HCT116 (cell line): ENCODE measurements around the gene DCTN4. TPM values are rescaled to one million over a fixed set of nuclear protein-coding genes. Genes with fewer than 3 reads are reported as not detected.

Experiments used
- ATAC-seq: fragments of 200-7000 bp; cut with Tn5 transposase; 2 replicates; pipeline ENCODE4 v1.9.1; 2020; ENCODE audit warnings: mild to moderate bottlenecking, moderate library complexity
- BruUV-seq: library from RNA; stranded (reverse); fragments of 400-500 nt; replicated peaks from 2 replicates; lab custom pipeline; 2021; lab: Mats Ljungman, UMichigan
- CTCF ChIA-PET: fragments of 300-600 bp; sonication (Branson Sonifier 250); formaldehyde crosslinking; loops from one replicate; lab custom pipeline; 2021; ENCODE audit warnings: antibody characterized with exemption; lab: Charles Lee
- POLR2A ChIA-PET: fragments of 300-600, 350-600 bp; sonication (Branson Sonifier 250); formaldehyde crosslinking; loops from one replicate; lab custom pipeline; 2021; ENCODE audit warnings: antibody characterized with exemption; lab: Charles Lee
- RAD21 ChIA-PET, 2 experiments: fragments of 300-600 bp; sonication (Branson Sonifier 250); formaldehyde crosslinking; loops; one replicate each; lab custom pipeline; 2023; ENCODE audit warnings: low total read pairs in 2 of 2; ENCODE audit not compliant: uncharacterized antibody in 2 of 2, unreplicated experiment in 2 of 2, low non-redundant PET in 1 of 2; lab: Charles Lee
- DNase-seq: peaks from one replicate; pipeline ENCODE4 v3.0.0-alpha.2; 2010; ENCODE audit warnings: low read depth, low spot score
- H2AFZ ChIP-seq: fragments of 200-600 bp; shearing (Covaris generic), sonication (generic); 2 replicates; pipeline ENCODE4 v1.6.1; 2017; ENCODE audit warnings: low read depth, mixed run types, mixed read lengths, antibody characterized with exemption, low read length; ENCODE audit not compliant: poor library complexity, severe bottlenecking
- H3K27ac ChIP-seq: 2 replicates; pipeline ENCODE4 v1.5.1; 2012; ENCODE audit warnings: low read depth, low read length
- H3K27me3 ChIP-seq: fragments of 200-600 bp; sonication (generic); 2 replicates; pipeline ENCODE4 v1.6.1; 2016; ENCODE audit warnings: mixed run types, low read length, mixed read lengths; ENCODE audit not compliant: insufficient read depth
- H3K36me3 ChIP-seq, 2 experiments: fragments of 200-500 bp in 1 of 2; fragments of 200-600 bp in 1 of 2; sonication (Bioruptor generic) in 1 of 2; sonication (generic) in 1 of 2; 2 replicates each; pipeline versions ENCODE4 v1.5.1 to v1.6.1; 2014 to 2016; ENCODE audit warnings: low read length in 2 of 2, inconsistent platforms in 1 of 2, mixed read lengths in 1 of 2, mixed run types in 1 of 2; ENCODE audit not compliant: insufficient read depth in 2 of 2, control insufficient read depth in 1 of 2
- H3K4me1 ChIP-seq, 2 experiments: fragments of 200-600 bp in 1 of 2; sonication (generic) in 1 of 2; 2 replicates each; pipeline versions ENCODE4 v1.5.1 to v1.6.1; 2012 to 2017; ENCODE audit warnings: low read length in 2 of 2, inconsistent platforms in 1 of 2, mild to moderate bottlenecking in 1 of 2, mixed read lengths in 1 of 2, mixed run types in 1 of 2, moderate library complexity in 1 of 2; ENCODE audit not compliant: insufficient read depth in 2 of 2, control insufficient read depth in 1 of 2
- H3K4me2 ChIP-seq: fragments of 200-600 bp; sonication (generic); 2 replicates; pipeline ENCODE4 v1.6.1; 2017; ENCODE audit warnings: mixed run types, low read length, mixed read lengths
- H3K4me3 ChIP-seq, 2 experiments: fragments of 200-600 bp in 1 of 2; sonication (generic) in 1 of 2; replicated peaks in 1 of 2; 2 replicates each; pipeline ENCODE4 v1.5.1; 2011 to 2016; ENCODE audit warnings: low read length in 2 of 2, control low read depth in 1 of 2, low read depth in 1 of 2, mild to moderate bottlenecking in 1 of 2, mixed read lengths in 1 of 2, mixed run types in 1 of 2
- H3K79me2 ChIP-seq: fragments of 200-600 bp; sonication (generic); 2 replicates; pipeline ENCODE4 v1.6.1; 2017; ENCODE audit warnings: mild to moderate bottlenecking, mixed run types, low read length, moderate library complexity, mixed read lengths; ENCODE audit not compliant: insufficient read depth
- H3K9ac ChIP-seq: fragments of 200-600 bp; sonication (generic); 2 replicates; pipeline ENCODE4 v1.6.1; 2016; ENCODE audit warnings: low read length, mixed read lengths
- H3K9me2 ChIP-seq: fragments of 200-600 bp; sonication (generic), shearing (Covaris generic); 2 replicates; pipeline ENCODE4 v1.6.1; 2017; ENCODE audit warnings: mixed run types, mild to moderate bottlenecking, moderate library complexity; ENCODE audit not compliant: insufficient read depth
- H3K9me3 ChIP-seq, 2 experiments: fragments of 200-500 bp in 1 of 2; fragments of 200-600 bp in 1 of 2; sonication (Bioruptor generic) in 1 of 2; sonication (generic) in 1 of 2; 2 replicates each; pipeline ENCODE4 v1.6.1; 2014 to 2017; ENCODE audit warnings: low read length in 2 of 2, mixed read lengths in 2 of 2, inconsistent platforms in 1 of 2, low read depth in 1 of 2, mild to moderate bottlenecking in 1 of 2, mixed run types in 1 of 2, moderate library complexity in 1 of 2; ENCODE audit not compliant: control insufficient read depth in 1 of 2, insufficient read depth in 1 of 2
- H4K20me1 ChIP-seq: fragments of 200-600 bp; sonication (generic), shearing (Covaris generic); 2 replicates; pipeline ENCODE4 v1.6.1; 2017; ENCODE audit warnings: mixed run types, mild to moderate bottlenecking, moderate library complexity; ENCODE audit not compliant: insufficient read depth
- CBX3 ChIP-seq: IDR thresholded peaks from 2 replicates; pipeline ENCODE4 v1.6.1; 2012; ENCODE audit warnings: low read depth
- CTCF ChIP-seq, 3 experiments: fragments of 200-600 bp in 1 of 3; sonication (generic) in 1 of 3; IDR thresholded peaks in 2 of 3; conservative IDR thresholded peaks in 1 of 3; 2 replicates each; pipeline ENCODE4 v1.5.1; 2012 to 2017; ENCODE audit warnings: low read depth in 2 of 3, low read length in 2 of 3, antibody characterized with exemption in 1 of 3, borderline replicate concordance in 1 of 3, control low read depth in 1 of 3, mild to moderate bottlenecking in 1 of 3, mixed read lengths in 1 of 3, mixed run types in 1 of 3, moderate library complexity in 1 of 3; ENCODE audit not compliant: insufficient read depth in 1 of 3
- ELF1 ChIP-seq: IDR thresholded peaks from 2 replicates; pipeline ENCODE4 v1.6.1; 2012; ENCODE audit warnings: low read depth, borderline replicate concordance
- EZH2 ChIP-seq: fragments of 200-600 bp; sonication (generic); IDR thresholded peaks from 2 replicates; pipeline ENCODE4 v1.6.1; 2017; ENCODE audit warnings: antibody characterized with exemption, mixed run types
- EZH2phosphoT487 ChIP-seq: fragments of 200-600 bp; IDR thresholded peaks from 2 replicates; pipeline ENCODE4 v1.6.1; 2018; ENCODE audit warnings: antibody characterized with exemption, borderline replicate concordance
- FOSL1 ChIP-seq: IDR thresholded peaks from 2 replicates; pipeline ENCODE4 v1.6.1; 2012; ENCODE audit warnings: low read depth
- POLR2AphosphoS5 ChIP-seq: IDR thresholded peaks from 2 replicates; pipeline ENCODE4 v1.6.1; 2011; ENCODE audit warnings: mild to moderate bottlenecking, low read depth, low read length, moderate library complexity
- RAD21 ChIP-seq: IDR thresholded peaks from 2 replicates; pipeline ENCODE4 v1.6.1; 2012; ENCODE audit warnings: low read depth, mild to moderate bottlenecking
- SIN3A ChIP-seq: IDR thresholded peaks from 2 replicates; pipeline ENCODE4 v1.6.1; 2012; ENCODE audit warnings: low read depth
- YY1 ChIP-seq: IDR thresholded peaks from 2 replicates; pipeline ENCODE4 v1.6.1; 2011; ENCODE audit warnings: low read length, low read depth, moderate library complexity, mild to moderate bottlenecking; ENCODE audit not compliant: insufficient replicate concordance; ENCODE audit errors: extremely low read depth
- ZBTB33 ChIP-seq: IDR thresholded peaks from 2 replicates; pipeline ENCODE4 v1.6.1; 2011; ENCODE audit warnings: mild to moderate bottlenecking, low read length, moderate library complexity; ENCODE audit not compliant: insufficient replicate concordance; ENCODE audit errors: extremely low read depth
- ZNF274 ChIP-seq: fragments of 200-500 bp; sonication (Bioruptor generic); IDR thresholded peaks from 2 replicates; pipeline ENCODE4 v1.6.1; 2014; ENCODE audit warnings: mild to moderate bottlenecking, low read depth, low read length, inconsistent platforms
- intact Hi-C: fragments of 100-400 bp; cut with micrococcal nuclease; formaldehyde crosslinking; loops from 2 replicates; pipeline ENCODE4 v1.10.0; 2022
- total RNA-seq: library from RNA; stranded (reverse); gene quantifications from one replicate; pipeline ENCODE4 v1.2.1, GENCODE V29; 2021; ENCODE audit not compliant: unreplicated experiment

The DCTN4 gene
- total RNA-seq, 1 experiment from 2014 or later: 78.8 TPM

- BruUV-seq: no TSS peak
- H3K9me3 ChIP-seq: no peaks in the 10 kb centered on the region
- DNase-seq: peak; percentile 0
- CTCF ChIA-PET: interaction anchor here (1.1 to 1.6 kb wide), 5 partner anchors 20 to 250 kb away, joined by 3 to 11 read pairs (median 4); partner anchors contain the start of gene IRGM
- peaks cover 30 to 34% of the 10 kb centered on the region in 2 experiments for H3K36me3 ChIP-seq
- intact Hi-C loops: loop anchor here (2.0 to 5.0 kb wide), 4 partner anchors 57 to 243 kb away; partner anchors contain the start of genes DCTN4 and IRGM
- H2AFZ ChIP-seq: no peak overlapping the region
- H3K4me1 ChIP-seq: peaks cover 2 to 15% of the 10 kb centered on the region in 2 experiments; a peak in 3 of 4 replicates
- H3K79me2 ChIP-seq: peaks cover 33% of the 10 kb centered on the region
- H3K4me3 ChIP-seq: peak overlapping the region; percentile 86 to 87
- no peaks in the 10 kb centered on the region for H3K9me2 ChIP-seq
- H3K27ac ChIP-seq: peak overlapping the region; percentile 76
- peak overlapping the region; percentile 81 for H3K4me2 ChIP-seq
- TF ChIP-seq FOSL1 (no peak), ELF1 (no peak), CTCF (IDR thresholded peaks at IDR 0.05 in 2 of 3, conservative IDR thresholded peaks at IDR 0.05 in 1 of 3; ENCODE audit: borderline replicate concordance in 1 of 3, insufficient read depth in 1 of 3, low read depth in 2 of 3, low read length in 2 of 3) (no peak), POLR2AphosphoS5 (no peak), ZNF274 (no peak), CBX3 (no peak), RAD21 (no peak)
- TF ChIP-seq, all 23 proteins: peak for 0
- RAD21 ChIA-PET: interaction anchor here in 1 of 2 experiments (1.1 kb wide), 1 partner anchor 146 kb away, joined by 3 read pairs; the partner anchor contains the start of gene IRGM
- no peak for ATAC-seq
- peak overlapping the region; percentile 86 for H3K9ac ChIP-seq
- POLR2A ChIA-PET: interaction anchor here (0.6 to 1.6 kb wide), 5 partner anchors 12 to 251 kb away, joined by 3 to 4 read pairs (median 3); partner anchors contain the start of gene RPS14
- no peaks in the 10 kb centered on the region for H3K27me3 ChIP-seq
- no peaks in the 10 kb centered on the region for H4K20me1 ChIP-seq
Measured at GRCh38 chr5:150700246-150700593, 58.6 kb downstream of the DCTN4 start.

- Histone ChIP-seq H3K9ac (no peak overlapping the region), H3K4me1 (peaks cover 2 to 3% of the 10 kb centered on the region in 2 experiments; a peak in 3 of 4 replicates), H2AFZ (no peak overlapping the region), H3K27me3 (no peaks in the 10 kb centered on the region), H3K9me2 (no peaks in the 10 kb centered on the region), H3K27ac (no peak overlapping the region), H3K4me2 (no peak overlapping the region), H3K79me2 (peaks cover 22% of the 10 kb centered on the region), H3K36me3 (peaks cover 63 to 80% of the 10 kb centered on the region in 2 experiments), H3K4me3 (no peak overlapping the region), H4K20me1 (no peaks in the 10 kb centered on the region), H3K9me3 (no peaks in the 10 kb centered on the region)
- POLR2A ChIA-PET: no interaction called here
- RAD21 ChIA-PET: no interaction called here
- intact Hi-C loops: no loop called here
- CTCF ChIA-PET: no interaction called here
- no TSS peak for BruUV-seq
- ATAC-seq: no peak
- DNase-seq: no peak
- TF ChIP-seq EZH2 (no peak), CBX3 (no peak), ZNF274 (no peak), ELF1 (no peak), ZBTB33 (no peak), YY1 (no peak), EZH2phosphoT487 (no peak), SIN3A (no peak)
Measured at GRCh38 chr5:150694612-150695011, 64.2 kb downstream of the DCTN4 start.
